K562 treated with DMSO at 1 percent for 48 hours (cell line): Measurements from ENCODE around the gene NAGS. TPM values are rescaled to one million over a fixed set of nuclear protein-coding genes. Genes with fewer than 3 reads are reported as not detected.

ENCODE experiments used
- total RNA-seq: library from RNA; unstranded; fragments of 300-600 nt; gene quantifications from 2 replicates; pipeline ENCODE4 v1.2.3, GENCODE V29; 2022; ENCODE audit warnings: low replicate concordance; ENCODE audit errors: extremely low read depth

Gene NAGS, protein sequence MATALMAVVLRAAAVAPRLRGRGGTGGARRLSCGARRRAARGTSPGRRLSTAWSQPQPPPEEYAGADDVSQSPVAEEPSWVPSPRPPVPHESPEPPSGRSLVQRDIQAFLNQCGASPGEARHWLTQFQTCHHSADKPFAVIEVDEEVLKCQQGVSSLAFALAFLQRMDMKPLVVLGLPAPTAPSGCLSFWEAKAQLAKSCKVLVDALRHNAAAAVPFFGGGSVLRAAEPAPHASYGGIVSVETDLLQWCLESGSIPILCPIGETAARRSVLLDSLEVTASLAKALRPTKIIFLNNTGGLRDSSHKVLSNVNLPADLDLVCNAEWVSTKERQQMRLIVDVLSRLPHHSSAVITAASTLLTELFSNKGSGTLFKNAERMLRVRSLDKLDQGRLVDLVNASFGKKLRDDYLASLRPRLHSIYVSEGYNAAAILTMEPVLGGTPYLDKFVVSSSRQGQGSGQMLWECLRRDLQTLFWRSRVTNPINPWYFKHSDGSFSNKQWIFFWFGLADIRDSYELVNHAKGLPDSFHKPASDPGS
- not detected in 2 replicates for total RNA-seq

DNA sequence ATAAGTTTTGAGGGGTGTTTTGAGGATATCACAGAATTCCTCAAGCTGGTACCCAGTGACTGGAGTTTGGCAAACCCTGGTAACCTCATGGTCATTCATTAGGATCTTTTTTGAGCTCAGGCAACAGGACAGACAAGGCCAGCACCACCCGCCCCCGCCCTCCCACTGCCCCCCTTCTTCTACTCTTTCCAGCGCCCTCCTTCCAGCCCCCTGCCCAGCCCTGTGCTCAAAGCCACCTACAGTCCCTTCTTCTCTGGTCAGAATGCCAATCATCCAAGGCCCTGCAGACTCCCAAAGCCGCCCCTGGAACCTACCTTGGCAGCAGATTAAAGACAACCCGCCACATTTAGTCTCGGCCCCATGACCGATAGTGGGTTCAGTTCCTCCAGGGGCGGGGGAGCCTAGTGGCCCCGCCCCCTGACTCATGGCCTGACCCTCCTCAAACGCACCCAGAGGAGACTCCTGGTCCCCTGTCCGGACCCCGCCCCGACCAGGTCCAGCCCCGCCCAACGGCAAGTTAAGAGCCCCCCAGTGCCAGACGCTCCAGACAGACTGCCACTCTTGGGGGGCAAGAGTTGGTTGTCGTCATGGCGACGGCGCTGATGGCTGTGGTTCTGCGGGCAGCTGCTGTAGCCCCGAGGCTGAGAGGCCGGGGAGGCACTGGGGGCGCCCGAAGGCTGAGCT is at the start of gene NAGS:
NAGS (plus strand) TSS at position 546 of the 684 bp plus-strand sequence; CDS start at position 588, 42 bp downstream.

DNA sequence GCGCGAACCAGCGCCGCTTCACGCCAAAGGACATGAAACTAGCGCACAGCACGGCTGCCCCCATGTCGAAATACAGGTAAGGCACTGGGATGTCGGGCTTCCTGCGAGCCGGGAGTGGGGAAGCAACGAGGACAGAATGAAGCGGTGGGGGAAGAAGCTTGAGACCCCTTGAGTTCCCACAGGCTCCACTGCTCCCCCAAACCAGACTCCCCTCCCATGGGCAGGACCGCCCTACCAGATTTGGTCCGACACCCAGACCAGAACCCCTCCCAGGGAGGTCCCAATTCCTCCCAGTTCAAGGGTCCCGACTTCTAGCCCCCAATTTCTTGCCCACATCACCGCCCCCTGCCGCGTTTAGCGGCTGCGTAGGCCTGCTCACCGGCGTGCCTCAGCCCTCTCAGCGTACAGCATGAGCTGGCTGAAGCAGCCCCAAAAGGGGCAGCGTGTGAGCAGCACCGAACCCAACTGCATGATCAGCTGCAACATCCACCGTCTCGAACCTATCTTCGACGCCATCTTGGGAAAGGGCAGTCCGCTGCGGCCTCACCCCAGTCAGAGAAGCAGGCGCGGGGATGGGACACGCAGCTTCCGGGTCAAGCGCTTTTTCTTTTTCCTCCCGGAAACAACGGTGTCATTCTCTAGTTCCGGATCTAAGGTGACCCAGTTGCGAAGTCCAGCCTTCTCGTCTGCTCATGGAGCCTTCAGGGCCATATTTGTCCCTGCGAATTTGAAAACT is 10.2 kb downstream of the NAGS start, which contains the start of gene TMEM101:
TMEM101 (minus strand) TSS at position 527 of the 736 bp plus-strand sequence; CDS start at position 516, 11 bp downstream.

Other genes with a start within 250 kb of the NAGS start
- not detected in 2 replicates for gene SOST, start 245.8 kb upstream of the NAGS start, total RNA-seq
- not detected in 2 replicates for gene DUSP3, start 225.6 kb upstream of the NAGS start, total RNA-seq
- not detected in 2 replicates for gene CFAP97D1, start 224.2 kb upstream of the NAGS start, total RNA-seq
- not detected in 2 replicates for gene MPP3, start 171.5 kb upstream of the NAGS start, total RNA-seq
- not detected in 2 replicates for gene CD300LG, start 157.4 kb upstream of the NAGS start, total RNA-seq
- gene MPP2, start 97.1 kb upstream of the NAGS start, total RNA-seq: not detected in 2 replicates
- gene PPY, start 62.1 kb upstream of the NAGS start, total RNA-seq: not detected in 2 replicates
- not detected in 2 replicates for gene PYY, start 50.7 kb upstream of the NAGS start, total RNA-seq
- gene TMEM101, start 10.3 kb downstream of the NAGS start, total RNA-seq: not detected in 2 replicates
- gene LSM12, start 62.0 kb downstream of the NAGS start, total RNA-seq: not detected in 2 replicates
- gene G6PC3, start 66.1 kb downstream of the NAGS start, total RNA-seq: not detected in 2 replicates
- gene HDAC5, start 119.0 kb downstream of the NAGS start, total RNA-seq: 133 TPM in 1 of 2 replicates, not detected in the other
- gene HROB, start 137.3 kb downstream of the NAGS start, total RNA-seq: not detected in 2 replicates
- not detected in 2 replicates for gene ASB16, start 166.1 kb downstream of the NAGS start, total RNA-seq
- not detected in 2 replicates for gene TMUB2, start 182.3 kb downstream of the NAGS start, total RNA-seq
- not detected in 2 replicates for gene ATXN7L3, start 195.3 kb downstream of the NAGS start, total RNA-seq
- gene UBTF, start 215.1 kb downstream of the NAGS start, total RNA-seq: 102 TPM in 1 of 2 replicates, not detected in the other